GM18870 (cell line): Measurements from ENCODE around the gene KDSR.
A peak's percentile ranks its signal among the peaks of the same experiment; 100 is the strongest.

Experiments
- ATAC-seq: cut with Tn5 transposase; IDR thresholded peaks from one replicate; pipeline ENCODE4 v1.9.1; 2021; ENCODE audit warnings: moderate library complexity; ENCODE audit not compliant: unreplicated experiment

Gene KDSR

GRCh38 chr18:63284827-63285733, 81.9 kb downstream of the KDSR start:
- peak; percentile 93 for ATAC-seq

GRCh38 chr18:63284173-63284799, 82.7 kb downstream of the KDSR start:
- ATAC-seq: no peak

GRCh38 chr18:63283305-63284094, 83.5 kb downstream of the KDSR start:
- no peak for ATAC-seq

- ATAC-seq: no peak
Measured at GRCh38 chr18:63282793-63283192, 84.2 kb downstream of the KDSR start.
